Measurements from ENCODE around the gene ZFAND2B. TPM values are rescaled to one million over a fixed set of nuclear protein-coding genes. Genes with fewer than 3 reads are reported as not detected.
A peak's percentile ranks its signal among the peaks of the same experiment; 100 is the strongest.

Gene ZFAND2B
- total RNA-seq, 1 experiment from 2014 or later, result 31.4 TPM

- H3K79me2 ChIP-seq (ENCODE audit: insufficient read depth, low read length), result peaks cover 27% of the 10 kb centered on the region
Measured at GRCh38 chr2:219228911-219229304, 22.3 kb downstream of the ZFAND2B start.

DNA sequence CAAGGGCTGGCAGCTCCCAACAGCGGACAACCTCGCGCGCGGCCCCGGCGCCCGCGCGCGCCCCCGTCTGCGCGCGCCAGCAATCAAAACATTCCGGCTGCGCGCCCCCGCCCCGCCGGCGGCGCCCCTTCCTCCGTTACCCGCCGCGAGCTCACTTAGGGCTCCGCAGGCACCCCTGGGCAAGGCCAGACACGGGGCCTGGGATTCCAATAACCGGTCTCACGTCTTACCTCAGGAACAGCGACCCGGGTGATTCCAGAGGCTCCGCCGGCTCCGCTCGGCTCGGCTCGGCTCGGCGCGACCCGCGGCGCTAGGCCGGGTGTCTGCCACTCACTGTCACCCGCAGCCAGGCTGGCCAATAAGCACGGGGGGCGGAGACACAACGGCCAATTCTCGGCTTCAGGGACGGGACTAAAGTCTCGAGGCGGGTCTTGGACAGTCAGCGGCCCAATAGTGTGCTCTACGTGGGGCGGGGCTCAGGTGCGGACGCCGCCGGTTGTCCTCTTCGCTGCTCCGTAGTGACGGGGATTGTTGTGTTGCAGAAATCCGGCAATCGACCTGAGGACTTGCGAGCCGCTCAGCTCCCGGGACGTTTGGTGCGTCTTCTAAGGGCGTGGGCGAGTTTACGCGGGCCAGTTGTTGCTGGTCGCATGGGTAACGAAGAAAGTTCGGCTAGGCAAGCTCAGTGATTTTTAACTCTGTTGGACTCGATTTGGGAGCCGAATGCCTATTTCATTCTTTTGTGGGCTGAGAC is 22.9 kb downstream of the ZFAND2B start, which contains the start of the genes ANKZF1 and ATG9A:
Gene ANKZF1, plus strand, starts transcription at position 502 of the 754 bp plus-strand sequence. CDS start 452 bp downstream, outside the sequence.
Gene ATG9A, minus strand, starts transcription at position 332 of the 754 bp plus-strand sequence. CDS start 1,612 bp downstream, outside the sequence.
- intact Hi-C loops (cut with micrococcal nuclease), result loop anchor here (1.0 to 5.0 kb wide), 2 partner anchors 45 to 68 kb away; no protein-coding TSS in a partner anchor
- ATAC-seq (peak; percentile 98), DNase-seq (ENCODE audit: low read depth, low spot score) (peak; percentile 96)
- Histone ChIP-seq H3K4me1 (ENCODE audit: control insufficient read depth in 1 of 2, insufficient read depth in 2 of 2, low read length in 2 of 2) (peaks cover 6 to 18% of the 10 kb centered on the region in 2 experiments; a peak in 3 of 4 replicates), H3K27ac (ENCODE audit: low read depth, low read length) (peak within 1 kb of the TSS; percentile 78), H4K20me1 (ENCODE audit: insufficient read depth) (no peaks in the 10 kb centered on the region), H3K36me3 (ENCODE audit: control insufficient read depth in 1 of 2, insufficient read depth in 2 of 2, low read length in 2 of 2) (peaks cover 21 to 35% of the 10 kb centered on the region in 2 experiments; a peak in 3 of 4 replicates), H3K27me3 (ENCODE audit: insufficient read depth, low read length) (no peaks in the 10 kb centered on the region), H3K79me2 (ENCODE audit: insufficient read depth, low read length) (peaks cover 27% of the 10 kb centered on the region), H3K4me3 (replicated peaks in 1 of 2; ENCODE audit: low read depth in 1 of 2, low read length in 2 of 2) (peak within 1 kb of the TSS; percentile 79 to 98), H3K9me2 (ENCODE audit: insufficient read depth) (no peaks in the 10 kb centered on the region), H3K9ac (ENCODE audit: low read length) (peak within 1 kb of the TSS; percentile 85), H2AFZ (ENCODE audit: low read depth, low read length, poor library complexity, severe bottlenecking) (no peak within 1 kb of the TSS), H3K9me3 (ENCODE audit: control insufficient read depth in 1 of 2, insufficient read depth in 1 of 2, low read depth in 1 of 2, low read length in 2 of 2) (no peaks in the 10 kb centered on the region), H3K4me2 (ENCODE audit: low read length) (peak within 1 kb of the TSS; percentile 95)
- ChIA-PET CTCF (interaction anchor here (0.9 to 2.4 kb wide), 3 partner anchors 45 to 249 kb away, joined by 3 to 12 read pairs (median 3); no protein-coding TSS in a partner anchor), POLR2A (interaction anchor here (1.0 to 1.9 kb wide), 4 partner anchors 16 to 45 kb away, joined by 3 to 7 read pairs (median 4); partner anchors contain the start of genes GLB1L and STK16), RAD21 (ENCODE audit: low non-redundant PET in 1 of 2, low total read pairs in 2 of 2, uncharacterized antibody in 2 of 2, unreplicated experiment in 2 of 2) (no interaction called here)
- no TSS peak for BruUV-seq (replicated peaks)
- TF ChIP-seq CTCF (IDR thresholded peaks at IDR 0.05 in 2 of 3, conservative IDR thresholded peaks at IDR 0.05 in 1 of 3; ENCODE audit: borderline replicate concordance in 1 of 3, insufficient read depth in 1 of 3, low read depth in 2 of 3, low read length in 2 of 3) (no peak), CEBPB (IDR thresholded peaks at IDR 0.05; ENCODE audit: low read depth) (no peak), SIN3A (IDR thresholded peaks at IDR 0.05; ENCODE audit: low read depth) (peak; percentile 97), SP1 (IDR thresholded peaks at IDR 0.05; ENCODE audit: low read depth) (peak; percentile 98), EGR1 (IDR thresholded peaks at IDR 0.05; ENCODE audit: low read depth) (peak; percentile 85), POLR2A (IDR thresholded peaks at IDR 0.05; ENCODE audit: borderline replicate concordance, extremely low read depth, insufficient read depth, insufficient read length) (peak; percentile 78), REST (IDR thresholded peaks at IDR 0.05; ENCODE audit: low read depth) (no peak), FOSL1 (IDR thresholded peaks at IDR 0.05; ENCODE audit: low read depth) (no peak), POLR2AphosphoS5 (IDR thresholded peaks at IDR 0.05; ENCODE audit: low read depth, low read length) (peak; percentile 95)
- TF ChIP-seq, protein P1, sequence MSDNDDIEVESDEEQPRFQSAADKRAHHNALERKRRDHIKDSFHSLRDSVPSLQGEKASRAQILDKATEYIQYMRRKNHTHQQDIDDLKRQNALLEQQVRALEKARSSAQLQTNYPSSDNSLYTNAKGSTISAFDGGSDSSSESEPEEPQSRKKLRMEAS (IDR thresholded peaks at IDR 0.05), result peak; percentile 77

More at GRCh38 chr2:219228911-219229304, 22.3 kb downstream of the ZFAND2B start:
- ChIA-PET CTCF (interaction anchor here (1.4 to 2.4 kb wide), 2 partner anchors 66 to 249 kb away, joined by 3 to 12 read pairs; no protein-coding TSS in a partner anchor), POLR2A (interaction anchor here (1.0 to 1.9 kb wide), 4 partner anchors 17 to 45 kb away, joined by 3 to 7 read pairs (median 4); partner anchors contain the start of genes GLB1L and STK16), RAD21 (ENCODE audit: low non-redundant PET in 1 of 2, low total read pairs in 2 of 2, uncharacterized antibody in 2 of 2, unreplicated experiment in 2 of 2) (no interaction called here)
- Histone ChIP-seq H2AFZ (ENCODE audit: low read depth, low read length, poor library complexity, severe bottlenecking) (no peak overlapping the region), H3K9me2 (ENCODE audit: insufficient read depth) (no peaks in the 10 kb centered on the region), H3K9ac (ENCODE audit: low read length) (peak overlapping the region; percentile 85), H3K4me2 (ENCODE audit: low read length) (peak overlapping the region; percentile 95), H4K20me1 (ENCODE audit: insufficient read depth) (no peaks in the 10 kb centered on the region), H3K4me3 (replicated peaks in 1 of 2; ENCODE audit: low read depth in 1 of 2, low read length in 2 of 2) (peak overlapping the region; percentile 79 to 98), H3K4me1 (ENCODE audit: control insufficient read depth in 1 of 2, insufficient read depth in 2 of 2, low read length in 2 of 2) (peaks cover 6 to 18% of the 10 kb centered on the region in 2 experiments; a peak in 3 of 4 replicates), H3K27me3 (ENCODE audit: insufficient read depth, low read length) (no peaks in the 10 kb centered on the region), H3K27ac (ENCODE audit: low read depth, low read length) (peak overlapping the region; percentile 78), H3K36me3 (ENCODE audit: control insufficient read depth in 1 of 2, insufficient read depth in 2 of 2, low read length in 2 of 2) (peaks cover 21 to 34% of the 10 kb centered on the region in 2 experiments; a peak in 3 of 4 replicates), H3K9me3 (ENCODE audit: control insufficient read depth in 1 of 2, insufficient read depth in 1 of 2, low read depth in 1 of 2, low read length in 2 of 2) (no peaks in the 10 kb centered on the region)
- intact Hi-C loops (cut with micrococcal nuclease), result loop anchor here (1.0 to 5.0 kb wide), 2 partner anchors 45 to 68 kb away; no protein-coding TSS in a partner anchor
- DNase-seq (ENCODE audit: low read depth, low spot score) (no peak), ATAC-seq (peak; percentile 27)
- BruUV-seq (replicated peaks), result no TSS peak
- no peak for TF ChIP-seq SIN3A (IDR thresholded peaks at IDR 0.05; ENCODE audit: low read depth)
- TF ChIP-seq POLR2AphosphoS5 (IDR thresholded peaks at IDR 0.05; ENCODE audit: low read depth, low read length), result peak; percentile 50
- TF ChIP-seq CBX3 (IDR thresholded peaks at IDR 0.05; ENCODE audit: low read depth), result no peak
- TF ChIP-seq TCF7L2 (IDR thresholded peaks at IDR 0.05; ENCODE audit: borderline replicate concordance, extremely low read depth, insufficient read depth, insufficient read length), result no peak
